Nephron progenitor cell (in vitro differentiated cells): ENCODE measurements around the gene SWAP70.
"Not testable (repeated sequence)": the region's sequence is repeated elsewhere in the genome, so short reads cannot be mapped to it uniquely, and the experiment has no call there.

ENCODE experiments used
- DNase-seq: peaks from one replicate; pipeline ENCODE4 v3.0.0; 2021
- H3K27ac Mint-ChIP-seq: 2 replicates; pipeline ENCODE4 v1.8.0; 2021; ENCODE audit warnings: mild to moderate bottlenecking, moderate library complexity, mixed read lengths
- H3K27me3 Mint-ChIP-seq: 2 replicates; pipeline ENCODE4 v1.8.0; 2021; ENCODE audit warnings: mild to moderate bottlenecking, low read depth, mixed read lengths; ENCODE audit not compliant: poor library complexity
- H3K36me3 Mint-ChIP-seq: 2 replicates; pipeline ENCODE4 v1.8.0; 2021; ENCODE audit warnings: low read depth, mixed read lengths
- H3K4me1 Mint-ChIP-seq: 2 replicates; pipeline ENCODE4 v1.8.0; 2021; ENCODE audit warnings: mixed read lengths
- H3K4me3 Mint-ChIP-seq: 2 replicates; pipeline ENCODE4 v1.8.0; 2021; ENCODE audit warnings: mild to moderate bottlenecking, moderate library complexity, mixed read lengths
- H3K9me3 Mint-ChIP-seq: 2 replicates; pipeline ENCODE4 v1.8.0; 2021; ENCODE audit warnings: mild to moderate bottlenecking, moderate library complexity, mixed read lengths
- TF ChIP-seq, protein P1 (sequence below): fragments of 200-600 bp; sonication (generic); IDR thresholded peaks from 2 replicates; pipeline ENCODE4 v1.5.0; 2021; ENCODE audit warnings: antibody characterized with exemption

The SWAP70 gene

DNA sequence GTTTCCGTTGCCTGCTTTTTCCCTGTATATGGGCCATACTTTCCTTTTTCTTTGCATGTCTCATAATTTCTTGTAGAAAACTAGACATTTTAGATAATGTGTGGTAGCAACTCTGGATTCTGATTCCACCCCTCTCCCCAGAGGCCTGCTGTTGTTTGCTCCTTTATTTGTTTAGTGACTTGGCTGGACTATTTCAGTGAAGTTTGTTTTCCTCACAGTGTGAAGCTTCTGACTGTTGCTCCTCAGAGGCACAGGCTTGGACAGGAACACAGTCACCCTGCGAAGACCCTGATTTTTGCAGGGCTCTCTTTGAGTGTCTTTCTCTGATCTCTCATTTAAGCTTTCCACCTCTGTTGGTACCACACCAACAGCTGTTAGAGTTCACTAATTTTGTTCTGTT is 72.5 kb downstream of the SWAP70 start:
- H3K9me3 Mint-ChIP-seq = peaks cover 22% of the 10 kb centered on the region
- TF ChIP-seq, protein P1, sequence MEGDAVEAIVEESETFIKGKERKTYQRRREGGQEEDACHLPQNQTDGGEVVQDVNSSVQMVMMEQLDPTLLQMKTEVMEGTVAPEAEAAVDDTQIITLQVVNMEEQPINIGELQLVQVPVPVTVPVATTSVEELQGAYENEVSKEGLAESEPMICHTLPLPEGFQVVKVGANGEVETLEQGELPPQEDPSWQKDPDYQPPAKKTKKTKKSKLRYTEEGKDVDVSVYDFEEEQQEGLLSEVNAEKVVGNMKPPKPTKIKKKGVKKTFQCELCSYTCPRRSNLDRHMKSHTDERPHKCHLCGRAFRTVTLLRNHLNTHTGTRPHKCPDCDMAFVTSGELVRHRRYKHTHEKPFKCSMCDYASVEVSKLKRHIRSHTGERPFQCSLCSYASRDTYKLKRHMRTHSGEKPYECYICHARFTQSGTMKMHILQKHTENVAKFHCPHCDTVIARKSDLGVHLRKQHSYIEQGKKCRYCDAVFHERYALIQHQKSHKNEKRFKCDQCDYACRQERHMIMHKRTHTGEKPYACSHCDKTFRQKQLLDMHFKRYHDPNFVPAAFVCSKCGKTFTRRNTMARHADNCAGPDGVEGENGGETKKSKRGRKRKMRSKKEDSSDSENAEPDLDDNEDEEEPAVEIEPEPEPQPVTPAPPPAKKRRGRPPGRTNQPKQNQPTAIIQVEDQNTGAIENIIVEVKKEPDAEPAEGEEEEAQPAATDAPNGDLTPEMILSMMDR = no peak
- H3K36me3 Mint-ChIP-seq = peaks cover 92% of the 10 kb centered on the region
- no peak overlapping the region for H3K4me3 Mint-ChIP-seq
- H3K27ac Mint-ChIP-seq = no peak overlapping the region
- H3K4me1 Mint-ChIP-seq = peaks cover 14% of the 10 kb centered on the region
- DNase-seq = no peak
- H3K27me3 Mint-ChIP-seq = no peaks in the 10 kb centered on the region

DNA sequence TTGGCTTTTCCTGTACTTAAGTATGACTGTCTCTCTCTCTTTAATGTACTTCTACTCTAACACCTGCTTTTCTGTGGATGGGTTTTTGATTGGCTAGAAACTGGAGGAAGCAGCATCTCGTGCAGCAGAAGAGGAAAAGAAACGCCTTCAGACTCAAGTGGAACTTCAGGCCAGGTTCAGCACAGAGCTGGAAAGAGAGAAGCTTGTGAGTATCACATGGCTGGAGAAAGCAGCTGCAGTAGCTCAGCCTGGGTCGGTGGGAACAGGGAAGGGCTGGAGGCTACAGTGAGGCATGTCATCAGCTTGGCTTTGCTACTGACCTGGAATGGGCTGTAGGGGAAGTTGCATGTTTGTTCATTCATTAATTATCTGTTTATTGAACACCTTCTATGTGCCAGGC is 74.2 kb downstream of the SWAP70 start:
- Mint-ChIP-seq H3K4me1 (peaks cover 14% of the 10 kb centered on the region), H3K9me3 (peaks cover 28% of the 10 kb centered on the region), H3K36me3 (peaks cover 88% of the 10 kb centered on the region), H3K27ac (peak overlapping the region; percentile 44), H3K4me3 (no peak overlapping the region), H3K27me3 (no peaks in the 10 kb centered on the region)
- TF ChIP-seq, protein P1 = no peak
- DNase-seq = no peak

DNA sequence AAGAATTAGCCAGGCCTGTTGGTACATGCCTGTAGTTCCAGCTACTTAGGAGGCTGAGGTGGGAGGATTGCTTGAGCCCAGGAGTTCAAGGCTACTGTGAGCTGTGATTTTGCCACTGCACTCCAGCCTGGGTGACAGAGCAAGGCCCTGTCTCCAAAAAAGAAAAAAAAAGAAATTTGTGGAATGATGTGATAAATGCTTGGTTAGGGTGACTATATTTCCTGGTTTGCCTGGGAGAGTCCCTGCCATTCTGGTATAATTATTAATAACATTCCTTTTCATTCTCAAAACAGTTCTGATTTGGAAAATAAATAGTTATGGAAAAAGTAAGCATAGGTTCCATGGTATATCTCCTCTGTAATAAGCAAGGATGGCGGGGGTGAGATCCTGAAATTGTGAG is 74.8 kb downstream of the SWAP70 start:
- Mint-ChIP-seq H3K9me3 (peaks cover 31% of the 10 kb centered on the region), H3K4me1 (peaks cover 14% of the 10 kb centered on the region), H3K27me3 (no peaks in the 10 kb centered on the region), H3K27ac (peak overlapping the region; percentile 5), H3K4me3 (no peak overlapping the region), H3K36me3 (peaks cover 85% of the 10 kb centered on the region)
- TF ChIP-seq, protein P1 = no peak
- no peak for DNase-seq

DNA sequence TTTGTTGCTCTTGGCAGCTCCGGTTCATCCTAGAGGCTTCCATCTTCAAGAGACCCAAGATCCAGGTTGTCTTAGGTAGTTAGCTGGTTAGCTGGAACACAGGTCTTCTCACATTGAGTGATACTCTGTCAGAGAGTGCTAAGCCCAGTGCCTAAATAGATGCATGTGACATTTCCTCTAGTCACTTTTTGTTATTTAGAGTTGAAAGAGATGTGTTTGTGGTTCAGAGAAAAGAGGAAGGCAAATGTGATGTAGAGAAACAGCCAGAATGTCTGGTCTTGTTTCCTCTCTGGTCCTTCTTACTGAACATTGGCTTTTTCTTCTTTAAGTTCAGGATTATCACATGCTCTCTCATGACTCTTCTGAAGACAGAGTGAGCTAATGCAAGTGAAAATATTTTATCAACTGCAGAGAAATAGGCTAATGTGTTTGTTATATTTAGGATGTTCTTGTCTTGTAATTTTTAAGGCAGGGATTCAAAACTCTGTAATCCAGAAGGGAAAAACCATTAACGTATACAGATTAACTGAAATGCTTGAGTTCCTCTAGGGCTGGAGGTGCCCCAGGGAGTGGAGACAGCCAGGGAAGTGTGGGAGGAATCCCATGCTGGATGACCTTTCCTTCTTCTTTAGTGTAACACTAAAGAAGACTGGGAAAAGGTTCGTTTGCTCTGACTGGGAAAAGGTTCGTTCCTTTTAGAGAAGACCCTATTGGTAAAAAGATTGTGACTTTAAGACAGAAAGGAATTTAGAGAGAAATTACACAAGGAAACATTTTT is 75.4 kb downstream of the SWAP70 start:
- Mint-ChIP-seq H3K4me3 (no peak overlapping the region), H3K27ac (peak overlapping the region; percentile 5), H3K36me3 (peaks cover 85% of the 10 kb centered on the region), H3K27me3 (no peaks in the 10 kb centered on the region), H3K9me3 (peaks cover 33% of the 10 kb centered on the region), H3K4me1 (peaks cover 14% of the 10 kb centered on the region)
- no peak for DNase-seq
- TF ChIP-seq, protein P1 = no peak

DNA sequence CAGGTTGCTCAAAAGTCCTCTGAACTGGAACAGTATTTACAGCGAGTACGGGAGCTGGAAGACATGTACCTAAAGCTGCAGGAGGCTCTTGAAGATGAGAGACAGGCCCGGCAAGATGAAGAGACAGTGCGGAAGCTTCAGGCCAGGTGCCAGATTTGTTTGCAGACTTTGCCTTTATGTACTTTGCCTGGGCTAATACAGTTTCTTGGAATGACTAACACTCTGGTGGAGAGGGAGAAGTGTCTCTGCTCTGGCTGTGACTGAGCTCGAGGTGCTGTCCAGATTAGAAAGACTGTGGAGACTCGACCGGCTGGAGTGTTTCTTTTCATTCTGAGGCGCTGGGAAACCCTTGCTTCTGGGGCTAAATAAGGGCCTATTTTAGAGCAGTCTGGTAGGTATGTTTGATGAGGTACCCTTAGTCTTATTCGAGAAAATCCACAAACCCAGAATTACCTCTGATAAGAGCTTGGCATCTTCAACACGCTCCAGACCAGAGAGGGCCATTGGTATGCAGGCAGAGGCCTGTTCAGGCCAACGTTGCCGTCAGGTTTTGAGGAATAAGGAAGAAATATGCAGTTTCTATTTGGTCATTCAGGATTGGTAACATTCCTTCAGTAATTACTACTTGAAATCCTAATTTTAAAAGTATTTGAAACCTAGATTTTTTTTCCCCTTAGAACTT is 76.5 kb downstream of the SWAP70 start:
- Mint-ChIP-seq H3K4me1 (peaks cover 14% of the 10 kb centered on the region), H3K27me3 (no peaks in the 10 kb centered on the region), H3K36me3 (peaks cover 87% of the 10 kb centered on the region), H3K27ac (peak overlapping the region; percentile 5), H3K4me3 (no peak overlapping the region), H3K9me3 (peaks cover 28% of the 10 kb centered on the region)
- TF ChIP-seq, protein P1 = no peak
- DNase-seq = no peak

DNA sequence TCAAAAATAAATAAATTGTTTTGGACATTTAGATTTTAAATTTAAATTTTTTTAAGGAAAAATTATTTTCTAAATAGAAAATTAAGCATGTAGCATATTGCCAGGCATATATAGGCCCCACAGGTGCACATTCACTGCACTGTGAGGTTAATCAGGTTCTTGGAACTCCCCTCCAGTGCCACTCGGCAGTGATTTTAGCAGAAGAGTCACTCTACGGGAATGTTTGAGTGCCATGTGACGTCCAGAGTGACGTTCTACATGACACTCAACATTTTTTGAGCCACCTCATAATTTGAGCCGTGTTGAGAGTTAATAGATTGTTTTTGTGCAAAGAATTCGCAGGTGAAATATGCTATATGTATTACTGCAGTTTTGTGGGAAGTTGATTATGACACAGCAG is 77.4 kb downstream of the SWAP70 start:
- H3K36me3 Mint-ChIP-seq = peaks cover 78% of the 10 kb centered on the region
- H3K4me1 Mint-ChIP-seq = peaks cover 14% of the 10 kb centered on the region
- no peak for DNase-seq
- H3K27me3 Mint-ChIP-seq = no peaks in the 10 kb centered on the region
- TF ChIP-seq, protein P1 = no peak
- no peak overlapping the region for H3K27ac Mint-ChIP-seq
- peaks cover 19% of the 10 kb centered on the region for H3K9me3 Mint-ChIP-seq
- H3K4me3 Mint-ChIP-seq = no peak overlapping the region

DNA sequence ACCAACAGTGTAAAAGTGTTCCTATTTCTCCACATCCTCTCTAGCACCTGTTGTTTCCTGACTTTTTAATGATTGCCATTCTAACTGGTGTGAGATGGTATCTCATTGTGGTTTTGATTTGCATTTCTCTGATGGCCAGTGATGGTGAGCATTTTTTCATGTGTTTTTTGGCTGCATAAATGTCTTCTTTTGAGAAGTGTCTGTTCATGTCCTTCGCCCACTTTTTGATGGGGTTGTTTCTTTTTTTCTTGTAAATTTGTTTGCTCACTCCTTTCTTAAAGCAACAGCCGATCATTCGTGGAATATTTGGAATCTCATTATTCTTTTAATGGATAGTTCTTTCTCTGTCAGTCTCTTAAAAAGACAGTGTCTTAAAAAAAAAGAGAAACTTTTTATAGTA is 79.6 kb downstream of the SWAP70 start:
- H3K36me3 Mint-ChIP-seq = peaks cover 68% of the 10 kb centered on the region
- H3K4me3 Mint-ChIP-seq, DNase-seq, H3K27me3 Mint-ChIP-seq, H3K27ac Mint-ChIP-seq: not testable (repeated sequence)
- H3K4me1 Mint-ChIP-seq = peaks cover 14% of the 10 kb centered on the region
- H3K9me3 Mint-ChIP-seq = peaks cover 12% of the 10 kb centered on the region
